Measurements from ENCODE around the gene RNF114. TPM values are rescaled to one million over a fixed set of nuclear protein-coding genes. Genes with fewer than 3 reads are reported as not detected.

RNF114 gene
- total RNA-seq, 4 donors from 2014 or later, result 48.7 to 166 (median 103) TPM

DNA sequence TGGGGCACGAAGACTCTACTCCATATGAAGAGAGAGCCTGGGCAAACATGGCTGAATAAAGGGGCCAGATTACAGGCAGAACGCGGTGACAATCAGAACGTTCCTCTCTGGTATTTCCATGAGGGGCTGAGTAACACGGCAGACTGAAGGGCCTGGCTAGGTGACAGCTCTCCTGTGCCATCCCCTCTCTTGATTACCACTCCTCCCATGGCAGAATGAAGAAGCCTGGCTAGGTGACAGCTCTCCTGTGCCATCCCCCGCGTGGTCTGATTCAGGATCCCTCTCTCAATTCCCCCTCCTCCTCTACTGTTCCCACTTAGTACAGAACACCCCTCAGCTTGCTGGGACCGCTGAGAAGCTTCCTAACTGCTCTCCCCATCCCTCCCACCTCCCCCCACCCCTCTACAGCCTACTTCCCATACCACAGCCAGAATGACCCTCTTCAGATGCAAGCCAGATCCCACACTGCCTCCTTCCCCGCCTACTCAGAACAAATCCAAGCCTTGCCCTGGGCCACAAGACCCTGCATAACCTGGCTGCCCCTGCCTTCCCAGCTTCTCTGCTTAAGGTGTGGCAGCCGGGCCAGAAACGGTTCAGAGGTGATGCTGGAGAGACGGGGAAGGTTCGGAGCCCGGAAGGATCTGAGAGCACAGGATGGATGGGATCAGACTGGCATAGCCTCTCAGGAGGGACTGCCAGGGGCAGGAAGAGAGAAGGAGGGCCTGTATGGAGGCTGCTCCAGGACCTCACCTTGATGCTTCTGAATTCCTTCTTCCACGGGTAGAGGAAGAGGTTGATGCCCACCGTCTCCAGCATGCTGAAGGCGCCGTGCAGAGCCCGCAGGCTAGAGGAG is 28.6 kb upstream of the RNF114 start:
- no peak overlapping the region for H3K4me3 ChIP-seq (ENCODE audit: low read depth, poor library complexity, severe bottlenecking)
- WGBS, 2 donors, result 80 to 89% methylated on average over 19 of the region's 19 CpGs
- TF ChIP-seq CTCF (IDR thresholded peaks at IDR 0.05) (no peak), POLR2A (IDR thresholded peaks at IDR 0.05) (no peak)
- intact Hi-C loops (cut with DNase I; ENCODE audit: low total_unique reads), result no loop called here
- DNase-seq (ENCODE audit: low spot score in 2 of 2), result peak in 1 of 2 donors; percentile 78

- DNase-seq (ENCODE audit: low spot score in 2 of 2), result peak in 1 of 2 donors; percentile 85
- intact Hi-C loops (cut with DNase I; ENCODE audit: low total_unique reads), result no loop called here
- no peak overlapping the region for H3K4me3 ChIP-seq (ENCODE audit: low read depth, poor library complexity, severe bottlenecking)
- TF ChIP-seq POLR2A (IDR thresholded peaks at IDR 0.05) (no peak), CTCF (IDR thresholded peaks at IDR 0.05) (no peak)
- 73 to 93% methylated on average over 11 of the region's 11 CpGs for WGBS, 2 donors
These were observed 28.0 kb upstream of the RNF114 start for GRCh38 chr20:49908258-49908565.

DNA sequence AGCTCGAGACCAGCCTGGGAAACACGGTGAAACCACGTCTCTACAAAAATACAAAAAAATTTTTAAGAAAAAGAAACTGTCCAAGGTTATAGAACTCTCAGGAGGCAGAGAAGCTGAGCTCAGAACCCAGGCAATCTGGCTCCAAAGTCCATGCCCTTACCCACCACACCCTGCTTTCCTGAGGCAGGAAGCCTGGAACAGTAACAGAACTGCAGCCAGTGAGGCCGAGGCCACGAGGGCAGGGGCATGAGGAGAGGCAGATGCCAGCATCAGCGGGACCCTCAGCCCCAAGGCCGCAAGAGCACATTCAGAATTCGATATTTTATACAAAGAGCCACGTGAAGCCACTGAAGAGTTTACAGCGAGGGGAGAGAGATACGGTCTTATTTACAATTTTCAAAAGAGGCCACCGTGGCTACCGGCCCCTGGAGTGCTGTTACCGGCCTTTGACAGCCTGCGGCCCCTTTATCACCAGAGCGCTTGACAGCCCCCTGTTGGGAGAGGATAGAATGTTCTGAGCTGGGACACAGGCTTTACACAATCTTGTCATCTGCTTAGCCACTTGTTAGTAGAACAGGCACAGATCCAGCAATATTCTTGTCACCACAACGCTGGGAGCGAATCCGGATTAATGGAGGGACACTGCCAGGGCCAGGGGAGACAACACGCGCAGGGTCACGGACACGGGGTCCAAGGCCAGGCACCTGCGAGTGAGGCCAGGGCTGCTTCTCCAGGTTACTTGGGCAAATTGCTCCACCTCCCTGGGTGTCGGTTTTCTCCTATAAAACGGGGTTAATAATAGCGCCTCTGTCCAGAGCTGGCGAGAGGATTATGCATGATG is 26.5 kb upstream of the RNF114 start:
- no peak for DNase-seq (ENCODE audit: low spot score in 2 of 2)
- 74 to 75% methylated on average over 28 of the region's 28 CpGs for WGBS, 2 donors
- TF ChIP-seq CTCF (IDR thresholded peaks at IDR 0.05), result no peak
- no peak for TF ChIP-seq POLR2A (IDR thresholded peaks at IDR 0.05)
- H3K4me3 ChIP-seq (ENCODE audit: low read depth, poor library complexity, severe bottlenecking), result no peak overlapping the region
- intact Hi-C loops (cut with DNase I; ENCODE audit: low total_unique reads), result no loop called here

DNA sequence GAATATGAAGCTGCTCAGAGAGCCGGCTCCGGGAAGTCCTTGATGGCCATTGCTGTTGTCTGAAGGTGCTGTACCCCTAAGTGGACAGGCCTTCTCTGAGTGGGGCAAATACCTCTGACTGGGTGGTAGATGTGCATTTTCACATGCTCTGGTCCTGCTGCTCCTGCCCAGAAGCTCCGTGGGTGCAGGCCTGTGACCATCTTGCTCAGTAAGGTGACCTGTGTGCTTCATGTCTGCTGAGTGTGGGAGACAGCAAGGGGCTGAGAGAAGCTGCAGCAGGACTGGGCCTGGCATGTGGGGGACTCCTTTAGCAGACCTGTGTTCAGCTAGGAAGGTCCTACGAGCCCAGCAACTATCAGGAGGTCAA is 25.9 kb upstream of the RNF114 start:
- 78 to 84% methylated on average over 4 of the region's 4 CpGs for WGBS, 2 donors
- DNase-seq (ENCODE audit: low spot score in 2 of 2), result no peak
- TF ChIP-seq CTCF (IDR thresholded peaks at IDR 0.05), result no peak
- no peak for TF ChIP-seq POLR2A (IDR thresholded peaks at IDR 0.05)
- intact Hi-C loops (cut with DNase I; ENCODE audit: low total_unique reads), result no loop called here
- no peak overlapping the region for H3K4me3 ChIP-seq (ENCODE audit: low read depth, poor library complexity, severe bottlenecking)

DNA sequence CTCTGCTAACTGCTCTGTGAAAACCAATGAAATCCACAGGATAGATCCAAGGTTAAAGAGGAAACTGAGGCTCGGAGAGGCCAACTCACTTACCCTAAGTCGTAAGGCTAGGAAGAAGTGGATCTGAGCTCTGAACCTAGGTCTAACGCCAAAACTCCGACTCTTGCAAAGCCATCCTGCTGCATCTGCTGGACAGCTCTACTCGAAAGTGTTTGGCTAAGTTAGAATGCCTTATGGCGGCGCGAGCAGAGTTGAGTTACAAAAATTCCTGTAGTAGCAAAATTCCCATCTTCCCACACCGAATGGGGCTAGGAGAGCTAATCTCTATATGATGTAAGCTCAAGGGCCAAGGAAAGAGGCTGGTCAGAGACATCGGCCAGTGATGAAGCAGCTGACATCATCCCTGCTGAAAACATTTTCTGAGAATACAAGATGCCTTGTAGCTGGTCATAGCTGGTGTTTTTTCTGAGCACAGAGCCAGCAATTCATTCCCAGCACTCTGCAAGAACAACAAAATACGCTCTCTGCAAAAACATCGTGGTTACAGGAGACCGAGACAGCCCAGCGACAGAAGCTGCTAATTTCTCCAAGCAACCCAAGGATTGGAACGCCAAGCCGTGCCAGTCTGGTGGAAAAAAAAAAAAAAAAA is 22.7 kb upstream of the RNF114 start:
- no peak overlapping the region for H3K4me3 ChIP-seq (ENCODE audit: low read depth, poor library complexity, severe bottlenecking)
- TF ChIP-seq POLR2A (IDR thresholded peaks at IDR 0.05), result no peak
- no peak for TF ChIP-seq CTCF (IDR thresholded peaks at IDR 0.05)
- DNase-seq (ENCODE audit: low spot score in 2 of 2), result no peak
- intact Hi-C loops (cut with DNase I; ENCODE audit: low total_unique reads), result no loop called here
- WGBS, 2 donors, result 74 to 81% methylated on average over 16 of the region's 16 CpGs

Measured in lower leg skin (tissue), 4 donors.